HG03095 (cell line): ENCODE data around the gene GSPT1.
"Not testable (repeated sequence)": the region's sequence is repeated elsewhere in the genome, so short reads cannot be mapped to it uniquely, and the experiment has no call there.

Experiments used
- ATAC-seq: cut with Tn5 transposase; IDR thresholded peaks from one replicate; pipeline ENCODE4 v1.9.1; 2021; ENCODE audit warnings: moderate library complexity; ENCODE audit not compliant: unreplicated experiment

The GSPT1 gene

DNA sequence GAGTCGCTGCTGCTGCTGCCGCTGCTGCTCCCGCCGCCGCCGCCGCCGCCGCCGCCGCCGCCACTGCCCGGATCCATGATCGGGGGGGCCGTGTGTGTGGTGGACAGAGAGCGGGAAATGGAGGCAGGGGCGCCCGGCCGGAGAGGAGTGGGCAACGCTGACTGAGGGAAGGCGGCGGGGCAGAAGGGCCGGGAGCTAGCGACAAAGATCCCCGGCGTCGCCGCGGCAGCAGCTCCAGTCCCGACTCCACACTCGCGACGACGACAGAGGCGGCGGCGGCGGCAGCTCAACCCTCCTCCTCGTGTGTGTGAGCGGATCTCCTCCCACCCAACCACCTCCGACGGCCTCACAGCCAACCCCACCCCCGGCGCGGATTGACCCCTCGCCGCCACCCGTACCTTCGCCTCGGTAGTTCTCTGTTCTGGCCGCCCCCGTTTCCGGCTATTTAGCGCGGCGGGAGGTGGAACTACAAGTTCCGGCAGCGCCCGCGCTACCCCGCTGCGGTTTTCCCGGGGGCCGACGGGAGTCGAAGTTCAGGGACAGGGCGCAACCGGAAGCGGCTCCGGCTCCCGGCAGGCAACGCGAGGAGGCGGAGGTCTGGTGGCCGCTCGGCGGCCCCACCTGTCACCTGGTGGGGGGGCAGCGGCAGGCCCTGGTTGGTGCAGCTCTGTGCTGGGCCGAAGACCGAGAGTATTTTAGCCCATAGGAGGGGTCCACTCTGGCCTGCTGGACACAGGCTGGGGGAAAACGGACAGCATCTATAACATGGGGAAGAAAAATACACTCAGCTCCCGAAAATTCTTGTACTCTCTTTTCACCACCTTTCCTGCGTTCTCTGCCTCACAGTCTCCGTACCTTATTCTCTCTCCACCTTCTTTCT is at the start of gene GSPT1:
Gene GSPT1 (minus strand): TSS at position 313 of the 880 bp plus-strand sequence. CDS start 236 bp downstream, at position 77.
- peak; percentile 75 for ATAC-seq

DNA sequence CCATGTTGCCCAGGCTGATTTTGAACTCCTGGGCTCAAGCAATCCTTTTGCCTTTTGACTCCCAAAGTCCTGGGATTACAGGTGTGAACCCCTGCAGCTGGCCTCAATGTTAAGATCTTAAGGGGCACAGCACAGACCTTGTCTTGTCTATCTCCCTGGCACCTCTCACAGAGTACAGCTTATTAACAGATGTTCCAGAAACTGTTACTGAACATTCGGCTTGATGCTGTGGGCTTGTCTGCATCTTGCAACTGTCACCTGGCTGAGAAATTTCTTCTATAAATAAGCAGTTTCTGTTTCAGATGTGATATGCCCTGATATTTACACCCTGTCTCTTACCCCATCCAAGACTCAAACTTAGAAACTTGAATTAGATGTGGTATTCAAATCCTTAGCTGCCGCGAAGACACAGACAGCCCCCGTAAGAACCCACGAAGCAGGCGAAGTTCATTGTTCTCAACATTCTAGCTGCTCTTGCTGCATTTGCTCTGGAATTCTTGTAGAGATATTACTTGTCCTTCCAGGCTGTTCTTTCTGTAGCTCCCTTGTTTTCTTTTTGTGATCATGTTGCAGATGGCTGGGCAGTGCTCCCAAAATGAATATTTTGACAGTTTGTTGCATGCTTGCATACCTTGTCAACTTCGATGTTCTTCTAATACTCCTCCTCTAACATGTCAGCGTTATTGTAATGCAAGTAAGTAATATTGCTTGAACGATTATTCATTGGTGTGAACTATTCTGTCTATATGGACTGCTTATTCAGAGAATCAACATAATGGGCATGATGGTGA is 49.2 kb upstream of the GSPT1 start, which contains the start of gene TNFRSF17:
Gene TNFRSF17 (plus strand): TSS at position 450 of the 791 bp plus-strand sequence. CDS start 115 bp downstream, at position 565.
- ATAC-seq = peak; percentile 65

DNA sequence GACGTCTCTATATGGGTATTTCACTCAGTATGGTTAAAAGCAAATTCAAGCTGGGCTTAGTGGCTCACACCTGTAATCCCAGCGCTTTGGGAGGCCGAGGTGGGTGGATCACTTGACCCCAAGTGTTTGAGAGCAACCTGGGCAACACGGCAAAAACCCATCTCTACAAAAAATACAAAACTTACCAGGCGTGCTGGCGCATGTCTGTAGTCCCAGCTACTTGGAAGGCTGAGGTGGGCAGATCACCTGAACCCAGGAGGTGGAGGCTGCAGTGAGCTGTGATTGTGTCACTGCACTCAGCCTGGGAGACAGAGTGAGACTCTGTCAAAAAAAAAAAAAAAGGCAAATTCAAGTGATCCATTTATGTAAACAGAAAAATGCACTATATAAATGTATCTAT is 48.0 kb upstream of the GSPT1 start:
- ATAC-seq = no peak

DNA sequence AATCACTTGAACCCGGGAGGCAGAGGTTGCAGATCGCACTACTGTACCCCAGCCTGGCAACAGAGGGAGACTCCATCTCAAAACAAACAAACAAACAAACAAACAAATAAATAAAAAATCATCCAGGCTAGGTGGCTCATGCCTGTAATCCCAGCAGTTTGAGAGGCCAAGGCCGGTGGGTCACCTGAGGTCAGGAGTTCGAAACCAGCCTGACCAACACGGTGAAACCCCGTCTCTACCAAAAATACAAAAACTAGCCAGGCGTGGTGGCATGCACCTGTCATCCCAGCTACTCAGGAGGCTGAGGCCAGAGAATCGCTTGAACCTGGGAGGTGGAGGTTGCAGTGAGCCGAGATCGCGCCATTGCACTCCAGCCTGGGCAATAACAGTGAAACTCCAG is 47.2 kb upstream of the GSPT1 start:
- ATAC-seq = not testable (repeated sequence)

DNA sequence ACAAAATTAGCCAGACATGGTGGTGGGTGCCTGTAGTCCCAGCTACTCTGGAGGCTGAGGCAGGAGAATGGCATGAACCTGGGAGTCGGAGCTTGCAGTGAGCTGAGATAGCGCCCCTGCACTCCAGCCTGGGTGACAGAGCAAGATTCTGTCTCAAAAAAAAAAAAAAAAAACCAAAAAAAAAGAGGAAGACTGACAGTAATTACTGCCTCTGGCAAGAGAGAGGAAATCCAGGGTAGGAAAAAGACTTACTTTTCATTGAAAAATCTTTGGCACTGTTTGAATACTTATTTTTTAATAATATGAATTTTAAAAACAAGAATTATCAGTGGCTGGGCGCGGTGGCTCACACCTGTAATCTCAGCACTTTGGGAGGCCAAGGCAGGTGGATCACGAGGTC is 46.7 kb upstream of the GSPT1 start:
- ATAC-seq = not testable (repeated sequence)

DNA sequence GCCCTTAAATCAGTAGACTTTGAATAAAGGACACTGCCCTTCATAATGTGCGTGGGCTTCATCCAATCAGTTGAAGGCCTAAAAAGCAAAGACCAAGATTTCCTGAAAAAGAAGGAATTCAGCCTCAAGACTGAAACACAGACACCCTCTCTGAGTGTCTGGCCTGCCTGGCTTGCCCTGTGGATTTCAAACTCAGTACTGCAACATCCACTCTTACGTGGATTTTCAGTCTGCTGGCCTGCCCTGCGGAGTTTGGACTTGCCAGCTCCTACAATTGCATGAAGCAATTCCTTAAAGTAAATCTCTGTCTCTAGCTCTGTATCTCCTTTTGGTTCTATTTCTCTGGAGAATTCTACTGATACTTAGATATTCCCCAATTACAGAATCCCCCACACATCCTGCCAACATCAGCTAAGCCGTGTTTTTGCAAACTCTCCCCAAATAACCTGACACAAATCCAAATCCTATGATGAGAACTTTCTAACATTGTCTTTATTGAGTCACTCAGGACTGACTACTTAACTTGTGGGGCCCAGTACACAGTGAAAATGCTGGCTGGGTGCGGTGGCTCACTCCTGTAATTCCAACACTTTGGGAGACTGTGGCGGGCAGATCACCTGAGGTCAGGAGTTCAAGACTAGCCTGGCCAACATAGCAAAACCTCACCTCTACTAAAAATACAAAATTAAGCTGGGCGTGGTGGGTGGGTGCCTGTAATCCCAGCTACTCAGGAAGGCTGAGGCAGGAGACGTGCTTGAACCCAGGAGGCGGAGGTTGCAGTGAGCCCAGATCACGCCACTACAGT is 42.0 kb upstream of the GSPT1 start:
- no peak for ATAC-seq

DNA sequence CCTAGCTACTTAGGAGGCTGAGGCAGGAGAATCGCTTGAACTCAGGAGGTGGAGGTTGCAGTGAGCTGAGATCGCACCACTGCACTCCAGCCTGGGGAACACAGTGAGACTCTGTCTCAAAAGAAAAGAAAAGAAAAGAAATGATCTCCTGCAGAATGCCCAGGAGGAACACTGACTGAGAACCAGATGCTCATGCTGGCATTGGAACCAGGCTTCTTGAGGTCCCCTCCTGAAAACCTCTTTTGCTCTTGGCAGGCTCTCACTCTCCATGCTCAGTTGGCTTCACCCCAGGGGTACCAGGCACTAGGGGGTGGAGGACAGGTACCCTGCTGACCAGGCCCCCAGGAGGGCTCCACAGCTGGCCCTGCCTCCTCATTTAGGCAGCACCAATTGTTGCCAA is 40.8 kb upstream of the GSPT1 start:
- ATAC-seq = no peak

DNA sequence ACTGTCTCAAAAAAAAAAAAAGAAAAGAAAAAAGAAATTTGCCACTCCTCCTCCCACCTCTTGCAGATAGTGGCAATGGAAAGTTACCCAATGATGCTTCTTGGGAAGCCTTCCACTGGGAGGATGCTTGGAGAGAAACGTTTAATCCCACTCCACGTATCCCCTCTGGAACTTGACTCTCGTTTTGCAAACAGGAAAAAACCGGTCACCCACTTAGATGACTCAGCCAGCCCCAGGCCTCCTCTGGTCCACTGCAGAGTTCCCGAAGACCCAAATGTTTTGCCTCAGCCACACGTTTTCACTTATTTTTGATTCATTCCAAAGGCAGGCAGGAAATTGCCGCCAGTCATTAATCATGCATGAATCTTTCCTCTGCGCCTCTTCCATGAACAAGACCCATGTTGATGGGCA is 40.0 kb upstream of the GSPT1 start:
- no peak for ATAC-seq

DNA sequence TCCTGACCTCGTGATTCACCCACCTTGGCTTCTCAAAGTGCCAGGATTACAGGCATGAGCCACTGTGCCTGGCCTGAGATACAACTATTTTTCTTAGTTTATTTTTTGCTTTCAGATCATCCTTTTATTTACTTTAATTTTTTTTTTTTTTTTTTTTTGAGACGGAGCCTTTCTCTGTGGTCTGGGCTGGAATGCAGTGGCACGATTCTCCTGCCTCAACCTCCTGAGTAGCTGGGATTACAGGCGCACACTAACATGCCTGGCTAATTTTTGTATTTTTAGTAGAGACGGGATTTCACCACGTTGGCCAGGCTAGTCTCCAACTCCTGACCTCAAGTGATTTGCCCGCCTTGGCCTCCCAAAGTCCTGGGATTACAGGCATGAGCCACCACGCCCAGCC is 37.8 kb upstream of the GSPT1 start:
- ATAC-seq = not testable (repeated sequence)

DNA sequence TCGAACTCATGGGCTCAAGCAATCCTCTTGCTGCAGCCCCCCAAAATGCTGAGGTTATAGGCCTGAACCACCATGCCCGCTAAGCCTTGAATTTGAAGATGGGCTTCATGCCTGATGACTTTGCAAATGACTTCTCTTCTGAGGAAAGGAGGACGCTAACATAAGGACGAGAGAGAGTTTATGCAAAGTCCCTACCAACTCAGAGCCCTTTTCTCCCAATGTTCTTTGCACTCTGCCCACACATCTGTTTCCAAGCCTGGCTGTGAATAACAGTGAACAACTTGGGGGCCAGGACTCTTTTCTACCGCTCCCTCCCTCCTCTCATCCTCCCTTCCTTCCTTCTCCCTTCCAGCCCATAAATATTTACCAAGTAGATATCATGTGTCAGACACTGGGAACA is 34.6 kb upstream of the GSPT1 start:
- ATAC-seq = no peak

DNA sequence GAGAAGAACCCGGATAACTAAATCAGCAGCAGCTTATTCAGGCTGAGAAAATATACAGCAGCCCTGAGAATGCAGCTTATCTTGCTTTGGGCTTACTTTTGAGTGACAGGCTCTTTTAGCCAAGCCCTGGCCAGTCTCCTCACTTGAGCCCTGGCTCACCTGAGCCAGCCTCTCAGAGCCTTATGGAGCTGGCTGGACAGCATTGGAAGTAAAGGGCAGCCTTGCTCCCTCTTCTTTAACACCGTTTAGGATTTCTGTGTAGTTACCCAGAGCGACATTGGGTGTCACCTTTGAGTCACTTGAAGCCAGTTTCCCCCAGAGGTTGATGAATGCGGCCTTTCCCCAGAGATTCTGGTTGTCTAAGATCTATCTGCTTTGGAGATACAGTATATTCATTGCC is 33.8 kb upstream of the GSPT1 start:
- no peak for ATAC-seq

DNA sequence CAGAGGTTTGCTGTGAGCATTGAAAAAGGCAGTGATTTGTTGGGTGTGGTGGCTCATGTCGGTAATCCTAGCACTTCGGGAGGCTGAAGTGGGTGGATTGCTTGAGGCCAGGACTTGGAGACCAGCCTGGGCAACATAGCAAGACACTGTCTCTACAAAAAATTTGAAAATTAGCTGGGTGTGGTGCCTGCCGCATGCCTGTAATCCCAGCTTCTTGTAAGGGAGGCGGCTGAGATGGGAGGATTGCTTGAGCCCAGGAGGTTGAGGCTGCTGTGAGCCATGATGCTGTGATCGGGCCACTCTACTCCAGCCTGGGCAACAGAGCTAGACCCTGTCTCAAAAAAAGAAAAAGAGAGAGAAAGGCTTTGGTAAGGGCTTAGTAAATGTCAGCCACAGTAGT is 33.1 kb upstream of the GSPT1 start:
- ATAC-seq = no peak

DNA sequence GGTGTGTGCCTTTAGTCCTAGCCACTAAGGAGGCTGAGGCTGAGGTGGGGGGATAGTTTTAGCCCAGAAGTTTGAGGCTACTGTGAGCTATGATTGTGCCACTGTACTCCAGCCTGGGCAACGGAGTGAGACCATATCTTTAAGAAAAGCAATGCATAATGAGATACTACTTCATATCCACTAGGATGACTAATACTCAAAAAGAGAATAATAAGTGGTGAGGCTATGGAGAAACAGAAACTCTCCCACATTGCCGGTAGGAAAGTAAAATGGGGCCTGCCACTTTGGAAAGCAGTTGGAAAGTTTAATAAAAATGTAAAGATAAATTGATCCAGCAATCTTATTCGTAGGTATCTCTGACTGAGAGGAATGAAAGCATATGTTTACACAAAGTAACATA is 30.7 kb upstream of the GSPT1 start:
- no peak for ATAC-seq

DNA sequence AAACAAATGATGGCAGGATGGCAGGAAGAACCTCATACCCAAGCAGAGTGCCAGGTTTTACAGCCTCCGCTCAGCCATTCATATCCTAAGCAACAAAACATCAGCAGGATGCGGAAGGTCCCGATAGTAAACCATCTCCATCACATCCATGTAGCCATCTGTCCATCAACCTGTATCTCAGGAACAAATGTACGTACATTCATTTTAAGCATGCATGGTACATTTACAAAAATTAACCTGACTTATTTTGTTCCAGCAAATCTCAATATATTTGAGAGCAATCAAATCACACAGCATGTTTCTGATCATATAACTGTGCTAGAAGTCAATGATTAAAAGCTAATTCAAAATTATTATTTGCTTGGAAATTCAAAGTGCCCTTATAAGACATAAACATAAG is 26.2 kb upstream of the GSPT1 start, which contains the start of gene NPIPB2:
Gene NPIPB2 (minus strand): TSS at position 101 of the 400 bp plus-strand sequence. CDS start 0 bp downstream, at position 101.
- ATAC-seq = not testable (repeated sequence)

DNA sequence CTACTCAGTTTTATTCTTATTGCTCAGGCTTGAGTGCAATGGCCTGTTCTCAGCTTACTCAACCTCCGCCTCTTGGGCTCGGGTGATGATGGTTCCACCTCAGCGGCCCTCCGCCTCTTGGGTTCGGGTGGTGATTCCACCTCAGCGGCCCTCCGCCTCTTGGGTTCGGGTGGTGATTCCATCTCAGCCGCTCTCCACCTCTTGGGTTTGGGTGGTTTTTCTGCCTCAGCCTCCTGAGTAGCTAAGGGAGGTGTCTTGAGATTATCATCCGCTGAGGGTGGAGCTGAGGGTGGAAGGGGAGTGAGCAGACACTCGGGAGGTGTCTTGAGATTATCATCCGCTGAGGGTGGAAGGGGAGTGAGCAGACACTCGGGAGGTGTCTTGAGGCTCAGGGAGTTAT is 11.6 kb upstream of the GSPT1 start:
- ATAC-seq = not testable (repeated sequence)

DNA sequence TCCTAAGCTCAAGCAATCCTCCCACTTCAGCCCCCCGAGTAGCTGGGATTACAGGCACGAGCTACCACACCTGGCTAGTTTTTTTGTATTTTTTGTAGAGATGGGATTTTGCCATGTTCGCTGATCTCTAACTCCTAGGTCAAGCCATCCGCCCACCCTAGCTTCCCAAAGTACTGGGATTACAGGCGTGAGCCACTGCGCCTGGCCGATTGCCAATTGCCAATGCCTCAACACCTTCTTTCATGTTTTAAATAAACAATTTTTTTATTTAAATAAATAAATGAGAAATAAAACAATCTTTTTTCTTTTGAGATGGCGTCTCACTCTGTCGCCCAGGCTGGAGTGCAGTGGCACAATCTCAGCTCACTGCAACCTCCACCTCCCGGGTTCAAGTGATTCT is 8.3 kb upstream of the GSPT1 start:
- ATAC-seq = not testable (repeated sequence)

DNA sequence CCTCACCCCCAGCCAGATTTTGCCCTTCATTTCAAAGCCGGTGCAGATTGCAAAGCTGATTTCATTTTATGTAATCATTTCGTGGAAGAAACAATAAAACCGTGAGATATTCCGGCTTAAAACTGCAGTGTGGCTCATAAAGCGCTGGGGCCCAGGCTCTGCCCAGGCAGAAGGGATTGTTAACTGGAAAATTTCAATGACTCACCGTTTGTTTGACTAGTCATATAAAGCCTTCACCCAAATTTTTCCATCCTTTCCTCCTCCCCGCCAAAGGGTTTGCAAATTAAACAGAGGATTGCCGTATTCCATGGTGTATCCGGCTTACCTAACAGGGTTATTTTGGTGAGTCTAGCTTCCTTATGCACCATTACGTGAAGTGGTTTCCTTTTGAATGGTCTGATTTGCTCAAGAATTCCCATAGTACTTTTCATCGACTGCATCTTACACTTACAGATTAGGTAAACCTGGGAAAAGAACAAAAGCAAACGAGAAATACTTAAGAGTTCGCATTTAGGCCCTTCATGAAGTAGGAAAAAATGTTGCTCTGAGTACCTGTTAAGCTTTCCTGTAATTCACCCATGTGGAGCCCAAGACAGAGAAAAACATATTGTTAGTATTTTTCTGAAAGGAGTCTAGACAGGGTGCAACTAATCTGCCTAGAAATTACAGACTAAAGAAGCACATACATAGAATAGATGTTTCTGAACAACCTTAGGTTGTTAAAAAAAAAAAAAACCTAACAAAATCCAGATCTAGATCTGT is 949 bp upstream of the GSPT1 start:
- no peak for ATAC-seq

DNA sequence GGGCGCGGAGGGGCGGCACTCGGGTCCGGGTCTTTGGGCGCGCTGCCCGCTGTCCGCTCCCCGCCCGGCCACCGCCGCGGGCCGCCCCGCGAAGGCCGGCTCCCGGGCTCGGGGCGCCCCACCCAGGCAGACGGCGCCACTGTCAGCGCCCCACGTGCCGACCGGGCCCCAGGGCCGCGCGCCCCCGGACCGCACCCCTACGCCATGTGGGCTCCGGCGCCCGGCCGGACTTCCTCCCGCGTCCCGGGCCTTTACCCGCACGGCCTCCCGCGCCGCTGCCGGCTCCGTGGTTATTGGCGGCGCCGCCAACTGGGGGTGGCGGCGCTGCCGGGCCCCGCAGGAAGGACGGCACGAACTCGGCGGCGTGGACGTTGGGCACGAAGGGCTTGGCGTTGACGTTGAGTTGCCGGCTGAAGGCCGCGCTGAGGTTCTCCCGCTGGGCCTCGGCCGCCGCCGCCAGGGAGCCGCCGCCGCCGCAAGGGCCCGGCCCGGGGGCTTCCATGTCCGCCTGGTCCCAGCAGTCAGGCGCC is 577 bp downstream of the GSPT1 start:
- ATAC-seq = peak; percentile 37

DNA sequence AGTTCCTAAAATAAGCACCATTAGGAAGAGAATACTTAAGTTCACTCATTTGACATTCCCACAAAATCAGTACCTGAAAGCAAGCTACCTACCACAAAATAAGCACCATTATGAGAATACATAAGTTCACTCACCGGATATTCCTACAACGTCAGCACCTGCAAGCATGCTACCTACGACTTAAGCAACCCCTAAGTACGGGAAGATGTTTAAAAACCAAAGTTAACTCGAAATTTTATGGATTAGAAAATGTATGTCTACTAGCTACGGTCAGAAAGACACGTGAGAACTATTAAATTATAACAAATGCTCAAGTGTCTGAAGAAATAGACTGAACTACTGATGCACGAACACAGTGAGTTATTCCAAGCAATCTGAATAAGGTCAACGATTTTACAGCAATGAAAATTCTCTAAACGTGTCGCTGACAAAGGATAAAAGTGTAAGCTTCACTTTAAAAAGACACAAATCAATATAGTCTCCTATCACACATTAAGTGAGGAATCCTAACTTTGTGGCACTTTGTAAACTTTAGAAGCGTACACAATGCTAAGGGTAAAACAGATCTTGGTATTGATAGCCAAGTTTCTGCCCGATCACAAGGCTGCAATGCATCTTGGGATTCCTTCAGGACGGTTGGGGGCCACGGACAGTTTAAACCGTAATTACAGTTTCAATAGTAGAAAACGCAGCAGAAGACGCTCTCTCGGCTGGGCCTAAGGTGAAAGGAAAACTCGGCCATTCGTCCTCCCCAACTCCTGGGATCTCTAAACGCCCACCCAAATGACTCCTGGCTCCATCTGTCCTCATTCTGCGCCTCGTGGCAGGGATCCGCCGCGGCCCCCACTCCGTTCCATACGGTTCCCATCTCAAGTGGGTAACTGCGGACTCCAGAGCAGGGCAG is 1.3 kb downstream of the GSPT1 start:
- no peak for ATAC-seq
